ENCODE measurements around the gene GALNT10.

The GALNT10 gene

GRCh38 chr5:154390746-154391359 lies 200.3 kb downstream of the GALNT10 start:
- TF ChIP-seq TSHZ2 (CRISPR knock-in tag; IDR thresholded peaks at IDR 0.05) (no peak), ZFP30 (CRISPR knock-in tag; IDR thresholded peaks at IDR 0.05) (no peak), CREB5 (CRISPR knock-in tag; IDR thresholded peaks at IDR 0.05; ENCODE audit: low read depth) (no peak), CSRNP3 (CRISPR knock-in tag; IDR thresholded peaks at IDR 0.05) (no peak), CSDC2 (CRISPR knock-in tag; IDR thresholded peaks at IDR 0.05) (no peak), POU6F1 (CRISPR knock-in tag; IDR thresholded peaks at IDR 0.05; ENCODE audit: borderline replicate concordance, low read depth) (no peak), SNAI2 (CRISPR knock-in tag; IDR thresholded peaks at IDR 0.05) (no peak), ESRRG (CRISPR knock-in tag; IDR thresholded peaks at IDR 0.05) (no peak), ZNF8 (CRISPR knock-in tag; IDR thresholded peaks at IDR 0.05) (no peak), OSR1 (CRISPR knock-in tag; IDR thresholded peaks at IDR 0.05) (no peak), TCF4 (CRISPR knock-in tag; IDR thresholded peaks at IDR 0.05; ENCODE audit: borderline replicate concordance) (no peak), RARB (CRISPR knock-in tag; IDR thresholded peaks at IDR 0.05) (no peak), ZC3H10 (CRISPR knock-in tag; IDR thresholded peaks at IDR 0.05) (no peak), ISL1 (CRISPR knock-in tag; IDR thresholded peaks at IDR 0.05) (no peak), ZFP3 (CRISPR knock-in tag; IDR thresholded peaks at IDR 0.05) (no peak), GLIS3 (CRISPR knock-in tag; IDR thresholded peaks at IDR 0.05) (no peak), ARNTL (CRISPR knock-in tag; IDR thresholded peaks at IDR 0.05; ENCODE audit: borderline replicate concordance, low read depth) (no peak), ZNF565 (CRISPR knock-in tag; conservative IDR thresholded peaks at IDR 0.05; ENCODE audit: low read depth) (no peak), ZNF70 (CRISPR knock-in tag; IDR thresholded peaks at IDR 0.05) (no peak), PATZ1 (CRISPR knock-in tag; IDR thresholded peaks at IDR 0.05; ENCODE audit: borderline replicate concordance) (no peak)

GRCh38 chr5:154391788-154392187 lies 201.3 kb downstream of the GALNT10 start:
- TF ChIP-seq CREB5 (CRISPR knock-in tag; IDR thresholded peaks at IDR 0.05; ENCODE audit: low read depth) = no peak
- no peak for ATAC-seq

More at GRCh38 chr5:154390746-154391359, 200.3 kb downstream of the GALNT10 start:
- no peak for ATAC-seq

GRCh38 chr5:154393850-154394249 lies 203.3 kb downstream of the GALNT10 start:
- TF ChIP-seq ZFP3 (CRISPR knock-in tag; IDR thresholded peaks at IDR 0.05) (no peak), CREB5 (CRISPR knock-in tag; IDR thresholded peaks at IDR 0.05; ENCODE audit: low read depth) (no peak), ESRRG (CRISPR knock-in tag; IDR thresholded peaks at IDR 0.05) (no peak), TOX (CRISPR knock-in tag; IDR thresholded peaks at IDR 0.05; ENCODE audit: borderline replicate concordance) (no peak), BACH2 (CRISPR knock-in tag; IDR thresholded peaks at IDR 0.05; ENCODE audit: borderline replicate concordance) (no peak), CSDC2 (CRISPR knock-in tag; IDR thresholded peaks at IDR 0.05) (no peak), ARNTL (CRISPR knock-in tag; IDR thresholded peaks at IDR 0.05; ENCODE audit: borderline replicate concordance, low read depth) (no peak), TCF4 (CRISPR knock-in tag; IDR thresholded peaks at IDR 0.05; ENCODE audit: borderline replicate concordance) (no peak), ZNF565 (CRISPR knock-in tag; conservative IDR thresholded peaks at IDR 0.05; ENCODE audit: low read depth) (no peak), RARB (CRISPR knock-in tag; IDR thresholded peaks at IDR 0.05) (no peak), ZC3H10 (CRISPR knock-in tag; IDR thresholded peaks at IDR 0.05) (no peak), SNAI2 (CRISPR knock-in tag; IDR thresholded peaks at IDR 0.05) (no peak), ZNF8 (CRISPR knock-in tag; IDR thresholded peaks at IDR 0.05) (no peak), OSR1 (CRISPR knock-in tag; IDR thresholded peaks at IDR 0.05) (no peak), ZNF70 (CRISPR knock-in tag; IDR thresholded peaks at IDR 0.05) (no peak)
- ATAC-seq = no peak
